ENCODE measurements around the gene TMC7. TPM values are rescaled to one million over a fixed set of nuclear protein-coding genes. Genes with fewer than 3 reads are reported as not detected.
"Not testable (repeated sequence)": the region's sequence is repeated elsewhere in the genome, so short reads cannot be mapped to it uniquely, and the experiment has no call there.

TMC7 gene
- polyA plus RNA-seq, 2 donors, result 0.22 to 0.41 TPM

GRCh38 chr16:18969855-18970240 lies 13.9 kb upstream of the TMC7 start:
- WGBS, 2 donors, result 64 to 71% methylated on average over 4 of the region's 4 CpGs
- no peaks in the 10 kb centered on the region for H3K9me3 ChIP-seq (ENCODE audit: control insufficient read depth in 2 of 2, insufficient read depth in 1 of 2, low read depth in 1 of 2, low read length in 1 of 2)
- no peak overlapping the region for H3K27ac ChIP-seq (ENCODE audit: low read depth in 2 of 2, low read length in 1 of 2)
- H3K4me3 ChIP-seq (ENCODE audit: low read depth in 1 of 2, low read length in 2 of 2), result no peak overlapping the region
- no peaks in the 10 kb centered on the region for H3K27me3 ChIP-seq (ENCODE audit: control insufficient read depth in 1 of 2, insufficient read depth in 2 of 2, low read length in 2 of 2)
- H3K4me1 ChIP-seq (ENCODE audit: control insufficient read depth in 2 of 2, insufficient read depth in 2 of 2, low read length in 1 of 2), result no peaks in the 10 kb centered on the region
- no peaks in the 10 kb centered on the region for H3K36me3 ChIP-seq (ENCODE audit: control insufficient read depth in 2 of 2, insufficient read depth in 2 of 2, low read length in 1 of 2)

GRCh38 chr16:18975109-18975508 lies 8.6 kb upstream of the TMC7 start:
- Histone ChIP-seq H3K27ac (ENCODE audit: low read depth in 2 of 2, low read length in 1 of 2) (no peak overlapping the region), H3K9me3 (ENCODE audit: control insufficient read depth in 2 of 2, insufficient read depth in 1 of 2, low read depth in 1 of 2, low read length in 1 of 2) (no peaks in the 10 kb centered on the region), H3K27me3 (ENCODE audit: control insufficient read depth in 1 of 2, insufficient read depth in 2 of 2, low read length in 2 of 2) (no peaks in the 10 kb centered on the region), H3K4me1 (ENCODE audit: control insufficient read depth in 2 of 2, insufficient read depth in 2 of 2, low read length in 1 of 2) (no peaks in the 10 kb centered on the region), H3K36me3 (ENCODE audit: control insufficient read depth in 2 of 2, insufficient read depth in 2 of 2, low read length in 1 of 2) (no peaks in the 10 kb centered on the region), H3K4me3 (ENCODE audit: low read depth in 1 of 2, low read length in 2 of 2) (no peak overlapping the region)
- WGBS, 2 donors, result 53% methylated on average over 3 of the region's 3 CpGs

GRCh38 chr16:18979936-18980335 lies 3.8 kb upstream of the TMC7 start:
- 24 to 42% methylated on average over 2 of the region's 2 CpGs for WGBS, 2 donors
- no peaks in the 10 kb centered on the region for H3K4me1 ChIP-seq (ENCODE audit: control insufficient read depth in 2 of 2, insufficient read depth in 2 of 2, low read length in 1 of 2)
- H3K36me3 ChIP-seq (ENCODE audit: control insufficient read depth in 2 of 2, insufficient read depth in 2 of 2, low read length in 1 of 2), result no peaks in the 10 kb centered on the region
- H3K27ac ChIP-seq (ENCODE audit: low read depth in 2 of 2, low read length in 1 of 2), result no peak overlapping the region
- no peaks in the 10 kb centered on the region for H3K9me3 ChIP-seq (ENCODE audit: control insufficient read depth in 2 of 2, insufficient read depth in 1 of 2, low read depth in 1 of 2, low read length in 1 of 2)
- no peaks in the 10 kb centered on the region for H3K27me3 ChIP-seq (ENCODE audit: control insufficient read depth in 1 of 2, insufficient read depth in 2 of 2, low read length in 2 of 2)
- H3K4me3 ChIP-seq (ENCODE audit: low read depth in 1 of 2, low read length in 2 of 2), result no peak overlapping the region

GRCh38 chr16:18984435-18985005 lies 786 bp downstream of the TMC7 start:
- Histone ChIP-seq H3K27me3 (ENCODE audit: control insufficient read depth in 1 of 2, insufficient read depth in 2 of 2, low read length in 2 of 2) (no peaks in the 10 kb centered on the region), H3K36me3 (ENCODE audit: control insufficient read depth in 2 of 2, insufficient read depth in 2 of 2, low read length in 1 of 2) (no peaks in the 10 kb centered on the region), H3K27ac (ENCODE audit: low read depth in 2 of 2, low read length in 1 of 2) (no peak overlapping the region), H3K4me1 (ENCODE audit: control insufficient read depth in 2 of 2, insufficient read depth in 2 of 2, low read length in 1 of 2) (no peaks in the 10 kb centered on the region), H3K4me3 (ENCODE audit: low read depth in 1 of 2, low read length in 2 of 2) (peak overlapping the region; percentile 54 to 66), H3K9me3 (ENCODE audit: control insufficient read depth in 2 of 2, insufficient read depth in 1 of 2, low read depth in 1 of 2, low read length in 1 of 2) (no peaks in the 10 kb centered on the region)
- WGBS, 2 donors, result 64 to 67% methylated on average over 11 of the region's 11 CpGs

- WGBS, 2 donors, result 95 to 96% methylated on average over 1 of the region's 1 CpG
- H3K27ac ChIP-seq (ENCODE audit: low read depth in 2 of 2, low read length in 1 of 2); H3K4me1 ChIP-seq (ENCODE audit: control insufficient read depth in 2 of 2, insufficient read depth in 2 of 2, low read length in 1 of 2); H3K9me3 ChIP-seq (ENCODE audit: control insufficient read depth in 2 of 2, insufficient read depth in 1 of 2, low read depth in 1 of 2, low read length in 1 of 2); H3K27me3 ChIP-seq (ENCODE audit: control insufficient read depth in 1 of 2, insufficient read depth in 2 of 2, low read length in 2 of 2); H3K4me3 ChIP-seq (ENCODE audit: low read depth in 1 of 2, low read length in 2 of 2); H3K36me3 ChIP-seq (ENCODE audit: control insufficient read depth in 2 of 2, insufficient read depth in 2 of 2, low read length in 1 of 2): not testable (repeated sequence)
Observed at GRCh38 chr16:18985256-18985655, 1.5 kb downstream of the TMC7 start.

- H3K4me3 ChIP-seq (ENCODE audit: low read depth in 1 of 2, low read length in 2 of 2); H3K27me3 ChIP-seq (ENCODE audit: control insufficient read depth in 1 of 2, insufficient read depth in 2 of 2, low read length in 2 of 2); H3K36me3 ChIP-seq (ENCODE audit: control insufficient read depth in 2 of 2, insufficient read depth in 2 of 2, low read length in 1 of 2); H3K9me3 ChIP-seq (ENCODE audit: control insufficient read depth in 2 of 2, insufficient read depth in 1 of 2, low read depth in 1 of 2, low read length in 1 of 2); H3K27ac ChIP-seq (ENCODE audit: low read depth in 2 of 2, low read length in 1 of 2); H3K4me1 ChIP-seq (ENCODE audit: control insufficient read depth in 2 of 2, insufficient read depth in 2 of 2, low read length in 1 of 2): not testable (repeated sequence)
- whole genome bisulfite sequencing, 2 donors, result 96% methylated on average over 9 of the region's 9 CpGs
Observed at GRCh38 chr16:18991731-18992130, 8.0 kb downstream of the TMC7 start.

- H3K4me3 ChIP-seq (ENCODE audit: low read depth in 1 of 2, low read length in 2 of 2); H3K27ac ChIP-seq (ENCODE audit: low read depth in 2 of 2, low read length in 1 of 2); H3K36me3 ChIP-seq (ENCODE audit: control insufficient read depth in 2 of 2, insufficient read depth in 2 of 2, low read length in 1 of 2); H3K4me1 ChIP-seq (ENCODE audit: control insufficient read depth in 2 of 2, insufficient read depth in 2 of 2, low read length in 1 of 2); H3K27me3 ChIP-seq (ENCODE audit: control insufficient read depth in 1 of 2, insufficient read depth in 2 of 2, low read length in 2 of 2); H3K9me3 ChIP-seq (ENCODE audit: control insufficient read depth in 2 of 2, insufficient read depth in 1 of 2, low read depth in 1 of 2, low read length in 1 of 2): not testable (repeated sequence)
- 84 to 90% methylated on average over 3 of the region's 3 CpGs for WGBS, 2 donors
Observed at GRCh38 chr16:18993531-18993930, 9.8 kb downstream of the TMC7 start.

GRCh38 chr16:18994181-18994580 lies 10.4 kb downstream of the TMC7 start:
- H3K27ac ChIP-seq (ENCODE audit: low read depth in 2 of 2, low read length in 1 of 2); H3K36me3 ChIP-seq (ENCODE audit: control insufficient read depth in 2 of 2, insufficient read depth in 2 of 2, low read length in 1 of 2); H3K27me3 ChIP-seq (ENCODE audit: control insufficient read depth in 1 of 2, insufficient read depth in 2 of 2, low read length in 2 of 2); H3K4me3 ChIP-seq (ENCODE audit: low read depth in 1 of 2, low read length in 2 of 2); H3K9me3 ChIP-seq (ENCODE audit: control insufficient read depth in 2 of 2, insufficient read depth in 1 of 2, low read depth in 1 of 2, low read length in 1 of 2); H3K4me1 ChIP-seq (ENCODE audit: control insufficient read depth in 2 of 2, insufficient read depth in 2 of 2, low read length in 1 of 2): not testable (repeated sequence)
- 80 to 86% methylated on average over 7 of the region's 7 CpGs for WGBS, 2 donors

GRCh38 chr16:18995406-18995805 lies 11.7 kb downstream of the TMC7 start:
- not testable (repeated sequence) for H3K27ac ChIP-seq (ENCODE audit: low read depth in 2 of 2, low read length in 1 of 2); H3K4me1 ChIP-seq (ENCODE audit: control insufficient read depth in 2 of 2, insufficient read depth in 2 of 2, low read length in 1 of 2); H3K9me3 ChIP-seq (ENCODE audit: control insufficient read depth in 2 of 2, insufficient read depth in 1 of 2, low read depth in 1 of 2, low read length in 1 of 2); H3K36me3 ChIP-seq (ENCODE audit: control insufficient read depth in 2 of 2, insufficient read depth in 2 of 2, low read length in 1 of 2); H3K27me3 ChIP-seq (ENCODE audit: control insufficient read depth in 1 of 2, insufficient read depth in 2 of 2, low read length in 2 of 2); H3K4me3 ChIP-seq (ENCODE audit: low read depth in 1 of 2, low read length in 2 of 2)
- WGBS, 2 donors, result 83 to 87% methylated on average over 12 of the region's 12 CpGs

- H3K9me3 ChIP-seq (ENCODE audit: control insufficient read depth in 2 of 2, insufficient read depth in 1 of 2, low read depth in 1 of 2, low read length in 1 of 2); H3K4me1 ChIP-seq (ENCODE audit: control insufficient read depth in 2 of 2, insufficient read depth in 2 of 2, low read length in 1 of 2); H3K4me3 ChIP-seq (ENCODE audit: low read depth in 1 of 2, low read length in 2 of 2); H3K27me3 ChIP-seq (ENCODE audit: control insufficient read depth in 1 of 2, insufficient read depth in 2 of 2, low read length in 2 of 2); H3K27ac ChIP-seq (ENCODE audit: low read depth in 2 of 2, low read length in 1 of 2); H3K36me3 ChIP-seq (ENCODE audit: control insufficient read depth in 2 of 2, insufficient read depth in 2 of 2, low read length in 1 of 2): not testable (repeated sequence)
- 91% methylated on average over 9 of the region's 9 CpGs for WGBS, 2 donors
Observed at GRCh38 chr16:18996536-18996935, 12.8 kb downstream of the TMC7 start.
